SK-N-SH (cell line): ENCODE measurements around the gene PAX3. TPM values are rescaled to one million over a fixed set of nuclear protein-coding genes. Genes with fewer than 3 reads are reported as not detected.

Experiments
- CTCF ChIA-PET: fragments of 300-600, 350-600 bp; formaldehyde crosslinking; extraction: SDS; loops from one replicate; lab custom pipeline; 2021; lab: Yijun Ruan, JAX
- POLR2A ChIA-PET: fragments of 350-600 bp; sonication (Branson Sonifier 250); formaldehyde crosslinking; extraction: SDS; loops from one replicate; lab custom pipeline; 2020; ENCODE audit warnings: antibody characterized with exemption, inconsistent platforms; lab: Yijun Ruan, JAX
- DNase-seq: peaks from one replicate; pipeline ENCODE4 v3.0.0; 2012
- H2AFZ ChIP-seq: fragments of 200-600 bp; sonication (generic); 2 replicates; pipeline ENCODE4 v1.8.1; 2016; ENCODE audit warnings: antibody characterized with exemption, mild to moderate bottlenecking, low read depth
- H3F3A ChIP-seq: fragments of 200-600 bp; sonication (generic); replicated peaks from 2 replicates; pipeline ENCODE3; 2016; ENCODE audit warnings: antibody characterized with exemption, mild to moderate bottlenecking; ENCODE audit not compliant: insufficient read depth
- H3K27ac ChIP-seq, 2 experiments: fragments of 200-500 bp in 1 of 2; fragments of 200-600 bp in 1 of 2; sonication (Bioruptor generic) in 1 of 2; sonication (generic), shearing (Covaris generic) in 1 of 2; 2 replicates each; pipeline versions ENCODE4 v1.5.1 to v1.6.1; 2014 to 2016; ENCODE audit warnings: low read depth in 2 of 2, inconsistent platforms in 1 of 2, low read length in 1 of 2, mild to moderate bottlenecking in 1 of 2, mixed read lengths in 1 of 2
- H3K27me3 ChIP-seq: fragments of 200-600 bp; sonication (generic), shearing (Covaris generic); 2 replicates; pipeline ENCODE4 v1.6.1; 2016; ENCODE audit warnings: mixed run types; ENCODE audit not compliant: insufficient read depth
- H3K36me3 ChIP-seq, 2 experiments: fragments of 200-500 bp in 1 of 2; fragments of 200-600 bp in 1 of 2; sonication (Bioruptor generic) in 1 of 2; sonication (generic) in 1 of 2; replicated peaks in 1 of 2; 2 replicates each; pipeline versions ENCODE3 to v1.5.1; 2014 to 2016; ENCODE audit warnings: low read length in 1 of 2, mild to moderate bottlenecking in 1 of 2; ENCODE audit not compliant: insufficient read depth in 2 of 2, control insufficient read depth in 1 of 2
- H3K4me1 ChIP-seq, 2 experiments: fragments of 200-500 bp in 1 of 2; fragments of 200-600 bp in 1 of 2; sonication (Bioruptor generic) in 1 of 2; sonication (generic), shearing (Covaris generic) in 1 of 2; 2 replicates each; pipeline versions ENCODE4 v1.5.1 to v1.6.1; 2014 to 2016; ENCODE audit warnings: low read depth in 1 of 2, low read length in 1 of 2, mixed run types in 1 of 2; ENCODE audit not compliant: insufficient read depth in 2 of 2, control insufficient read depth in 1 of 2
- H3K4me2 ChIP-seq: fragments of 200-600 bp; sonication (generic), shearing (Covaris generic); 2 replicates; pipeline ENCODE4 v1.6.1; 2017; ENCODE audit warnings: mixed run types
- H3K4me3 ChIP-seq, 2 experiments: fragments of 200-500 bp in 1 of 2; fragments of 200-600 bp in 1 of 2; sonication (Bioruptor generic) in 1 of 2; sonication (generic), shearing (Covaris generic) in 1 of 2; 2 replicates each; pipeline versions ENCODE4 v1.5.1 to v1.8.1; 2014 to 2016; ENCODE audit warnings: low read depth in 2 of 2, inconsistent platforms in 1 of 2, low read length in 1 of 2, mild to moderate bottlenecking in 1 of 2, mixed read lengths in 1 of 2, moderate library complexity in 1 of 2
- H3K79me2 ChIP-seq: fragments of 200-600 bp; sonication (generic); 2 replicates; pipeline ENCODE4 v1.8.1; 2017; ENCODE audit warnings: mild to moderate bottlenecking; ENCODE audit not compliant: insufficient read depth
- H3K9ac ChIP-seq: fragments of 200-600 bp; sonication (generic); 2 replicates; pipeline ENCODE4 v1.6.1; 2017; ENCODE audit warnings: mixed run types
- H3K9me2 ChIP-seq: fragments of 200-600 bp; sonication (generic); 2 replicates; pipeline ENCODE4 v1.6.1; 2017; ENCODE audit warnings: mixed run types
- H3K9me3 ChIP-seq: fragments of 200-600 bp; sonication (generic); 2 replicates; pipeline ENCODE4 v1.6.1; 2017; ENCODE audit warnings: mixed run types, mild to moderate bottlenecking, moderate library complexity
- H4K20me1 ChIP-seq: fragments of 200-600 bp; sonication (generic); 2 replicates; pipeline ENCODE4 v1.6.1; 2017; ENCODE audit warnings: mild to moderate bottlenecking, mixed run types; ENCODE audit not compliant: insufficient read depth
- CHD2 ChIP-seq: fragments of 150-350 bp; IDR thresholded peaks from 2 replicates; pipeline ENCODE4 v1.6.1; 2018; ENCODE audit warnings: low read length; ENCODE audit not compliant: partially characterized antibody
- CTCF ChIP-seq: fragments of 200-600 bp; sonication (generic); IDR thresholded peaks from 2 replicates; pipeline ENCODE4 v1.6.1; 2017; ENCODE audit warnings: antibody characterized with exemption, mild to moderate bottlenecking, moderate library complexity
- ELF1 ChIP-seq: IDR thresholded peaks from 2 replicates; pipeline ENCODE4 v1.4.0; 2012
- EP300 ChIP-seq, 2 experiments: IDR thresholded peaks; 2 replicates each; pipeline versions ENCODE4 v1.4.0 to v1.6.1; 2012; ENCODE audit warnings: borderline replicate concordance in 1 of 2, low read depth in 1 of 2, low read length in 1 of 2
- EZH2phosphoT487 ChIP-seq: fragments of 200-600 bp; sonication (generic); IDR thresholded peaks from 2 replicates; pipeline ENCODE4 v1.6.1; 2017; ENCODE audit warnings: low read depth, mixed run types, mild to moderate bottlenecking, antibody characterized with exemption, moderate library complexity, borderline replicate concordance
- FOXJ3 ChIP-seq: sonication (generic); formaldehyde crosslinking; IDR thresholded peaks from 2 replicates; pipeline ENCODE4 v1.5.1; 2020; ENCODE audit warnings: mild to moderate bottlenecking, missing genetic modification reagents
- FOXM1 ChIP-seq: IDR thresholded peaks from 2 replicates; pipeline ENCODE4 v1.4.0; 2012; ENCODE audit warnings: low read depth, mild to moderate bottlenecking
- GATA2 ChIP-seq: sonication (generic); formaldehyde crosslinking; IDR thresholded peaks from 2 replicates; pipeline ENCODE4 v1.5.0; 2020; ENCODE audit warnings: mild to moderate bottlenecking, missing genetic modification reagents
- IRF3 ChIP-seq: fragments of 150-350 bp; IDR thresholded peaks from 2 replicates; pipeline ENCODE4 v1.6.1; 2016; ENCODE audit warnings: mild to moderate bottlenecking, low read depth, low read length
- MXI1 ChIP-seq: IDR thresholded peaks from 2 replicates; pipeline ENCODE4 v1.6.1; 2012; ENCODE audit warnings: mild to moderate bottlenecking, low read depth, low read length, improper control_type of control experiment
- NFIC ChIP-seq: IDR thresholded peaks from 2 replicates; pipeline ENCODE4 v1.4.0; 2012; ENCODE audit warnings: borderline replicate concordance
- NRF1 ChIP-seq: IDR thresholded peaks from 2 replicates; pipeline ENCODE4 v1.6.1; 2012; ENCODE audit warnings: low read depth, mild to moderate bottlenecking, low read length
- POLR2AphosphoS5 ChIP-seq: IDR thresholded peaks from 2 replicates; pipeline ENCODE4 v1.6.1; 2012; ENCODE audit warnings: low read depth, low read length
- RAD21 ChIP-seq: IDR thresholded peaks from 2 replicates; pipeline ENCODE4 v1.6.1; 2012; ENCODE audit warnings: mild to moderate bottlenecking, low read length
- REST ChIP-seq: IDR thresholded peaks from 2 replicates; pipeline ENCODE4 v1.6.1; 2012; ENCODE audit warnings: mild to moderate bottlenecking, low read depth, low read length, moderate library complexity
- RXRA ChIP-seq: IDR thresholded peaks from 2 replicates; pipeline ENCODE4 v1.4.0; 2012; ENCODE audit warnings: low read depth, mild to moderate bottlenecking, borderline replicate concordance
- SIN3A ChIP-seq: IDR thresholded peaks from 2 replicates; pipeline ENCODE4 v1.6.1; 2012; ENCODE audit warnings: low read depth, mild to moderate bottlenecking, low read length, moderate library complexity, borderline replicate concordance
- TEAD4 ChIP-seq: IDR thresholded peaks from 2 replicates; pipeline ENCODE4 v1.4.0; 2012; ENCODE audit warnings: mild to moderate bottlenecking, borderline replicate concordance; ENCODE audit not compliant: insufficient read depth
- USF1 ChIP-seq: IDR thresholded peaks from 2 replicates; pipeline ENCODE4 v1.4.0; 2012; ENCODE audit warnings: low read depth, borderline replicate concordance
- ZBTB33 ChIP-seq: IDR thresholded peaks from 2 replicates; pipeline ENCODE4 v1.4.0; 2012; ENCODE audit warnings: low read depth, borderline replicate concordance
- WGBS: methylation state at CpG from one replicate; pipeline ENCODE4 v1.1.6; 2017; ENCODE audit warnings: low lambda C conversion rate; 5-methylcytosine and 5-hydroxymethylcytosine counted together
- polyA plus RNA-seq, 3 experiments: library from polyadenylated mRNA; depleted of rRNA; stranded (reverse); fragments of >200 nt; gene quantifications; 2 replicates each; pipeline ENCODE4 v1.2.3, GENCODE V29; 2012

The PAX3 gene
- polyA plus RNA-seq, 1 of the 3 experiments (the other 2 are of a cell fraction) = not detected

- no peak overlapping the region for H3K9ac ChIP-seq
- no peaks in the 10 kb centered on the region; a peak in 1 of 4 replicates for H3K4me1 ChIP-seq
- H3K9me3 ChIP-seq = no peaks in the 10 kb centered on the region
- H3K9me2 ChIP-seq = no peaks in the 10 kb centered on the region
- H3K36me3 ChIP-seq = no peaks in the 10 kb centered on the region
- WGBS = 0% methylated on average over 5 of the region's 5 CpGs
- H3K27me3 ChIP-seq = peaks cover 11% of the 10 kb centered on the region
- H2AFZ ChIP-seq = no peak overlapping the region
- DNase-seq = no peak
- no peaks in the 10 kb centered on the region for H4K20me1 ChIP-seq
- no peak overlapping the region for H3K27ac ChIP-seq
- H3K4me2 ChIP-seq = no peak overlapping the region
- ChIA-PET POLR2A (no interaction called here), CTCF (no interaction called here)
- no peaks in the 10 kb centered on the region for H3K79me2 ChIP-seq
- H3F3A ChIP-seq = no peaks in the 10 kb centered on the region
- no peak overlapping the region for H3K4me3 ChIP-seq
- TF ChIP-seq ZBTB33 = no peak
- no peak for TF ChIP-seq GATA2
- no peak for TF ChIP-seq EP300 (IDR thresholded peaks at IDR 0.05; ENCODE audit: borderline replicate concordance in 1 of 2, low read depth in 1 of 2, low read length in 1 of 2)
- TF ChIP-seq MXI1 = no peak
- TF ChIP-seq SIN3A = no peak
- TF ChIP-seq IRF3 = no peak
- no peak for TF ChIP-seq CTCF
- no peak for TF ChIP-seq RXRA
- TF ChIP-seq ELF1 = no peak
- no peak for TF ChIP-seq REST
- TF ChIP-seq EZH2phosphoT487 = no peak
- no peak for TF ChIP-seq NFIC
- TF ChIP-seq POLR2AphosphoS5 = no peak
- TF ChIP-seq CHD2 = no peak
- TF ChIP-seq NRF1 = no peak
- no peak for TF ChIP-seq USF1
- TF ChIP-seq RAD21 = no peak
- TF ChIP-seq TEAD4 = no peak
- no peak for TF ChIP-seq FOXJ3 (CRISPR knock-in tag)
- TF ChIP-seq FOXM1 = no peak
These were observed 18.0 kb downstream of the PAX3 start for GRCh38 chr2:222280795-222281194.
